GM19372 (cell line): ENCODE data around the gene TIGD1.
"Not testable (repeated sequence)": the region's sequence is repeated elsewhere in the genome, so short reads cannot be mapped to it uniquely, and the experiment has no call there.

ENCODE experiments used
- ATAC-seq: cut with Tn5 transposase; IDR thresholded peaks from one replicate; pipeline ENCODE4 v1.9.1; 2021; ENCODE audit warnings: mild to moderate bottlenecking, low read depth, moderate library complexity; ENCODE audit not compliant: unreplicated experiment

Gene TIGD1

DNA sequence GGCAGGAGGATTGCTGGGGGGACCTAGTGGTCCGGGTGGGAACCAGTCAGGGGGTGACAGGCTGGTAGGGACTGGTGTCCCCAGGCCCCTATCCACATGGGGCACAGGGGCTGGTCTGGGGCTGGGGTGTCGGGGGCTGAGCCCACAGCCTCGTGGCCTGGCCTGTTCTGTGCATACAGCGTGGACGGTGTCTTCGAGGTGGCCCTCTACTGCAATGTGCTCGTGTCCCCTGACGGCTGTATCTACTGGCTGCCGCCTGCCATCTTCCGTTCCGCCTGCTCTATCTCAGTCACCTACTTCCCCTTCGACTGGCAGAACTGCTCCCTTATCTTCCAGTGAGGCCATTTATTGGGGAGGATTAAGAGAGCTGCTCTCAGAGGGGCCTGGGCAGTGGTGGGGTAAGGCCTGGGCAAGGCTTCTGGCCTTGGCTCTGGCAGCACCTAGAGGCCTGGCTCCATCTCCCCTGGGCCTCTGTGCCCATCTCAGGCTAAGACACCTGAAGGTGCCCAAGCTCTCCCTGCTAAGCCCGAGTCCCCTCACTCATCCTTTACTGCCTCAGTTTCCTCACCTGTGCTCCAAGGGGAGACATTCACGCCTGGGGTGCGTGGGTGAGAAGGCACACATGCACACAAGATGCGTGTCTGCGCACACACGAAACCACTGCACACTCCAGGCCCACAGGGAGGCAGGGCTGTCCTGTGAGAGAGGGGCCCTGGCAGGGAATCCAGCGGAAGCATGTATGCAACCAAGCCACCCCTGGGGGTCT lies 9.0 kb downstream of the TIGD1 start:
- no peak for ATAC-seq

DNA sequence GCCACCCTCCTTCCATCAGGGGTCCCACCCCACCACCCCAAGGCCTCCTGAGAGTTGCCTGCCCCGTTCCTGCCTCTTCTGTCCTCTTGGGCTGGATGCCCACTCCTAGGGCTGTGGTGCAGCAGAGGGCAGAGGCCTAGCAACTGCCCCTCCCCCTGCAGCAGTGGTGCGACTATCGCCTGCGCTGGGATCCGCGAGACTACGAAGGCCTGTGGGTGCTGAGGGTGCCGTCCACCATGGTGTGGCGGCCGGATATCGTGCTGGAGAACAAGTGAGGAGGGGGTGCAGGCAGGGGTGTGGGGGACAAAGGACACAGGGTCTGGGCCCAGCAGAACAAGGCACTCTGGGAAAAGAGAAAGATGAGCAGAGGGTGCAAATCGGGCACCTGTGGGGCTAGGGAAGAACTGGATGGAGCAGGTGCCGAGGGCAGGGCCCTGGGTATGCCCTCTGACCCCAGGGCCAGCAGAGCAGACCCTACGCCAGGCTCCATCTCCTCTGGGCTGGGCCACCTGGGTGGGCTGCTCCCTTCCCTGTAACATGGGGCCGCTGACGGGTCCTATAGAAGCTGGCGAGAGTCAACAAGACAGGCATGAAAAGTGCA lies 9.8 kb downstream of the TIGD1 start:
- no peak for ATAC-seq

DNA sequence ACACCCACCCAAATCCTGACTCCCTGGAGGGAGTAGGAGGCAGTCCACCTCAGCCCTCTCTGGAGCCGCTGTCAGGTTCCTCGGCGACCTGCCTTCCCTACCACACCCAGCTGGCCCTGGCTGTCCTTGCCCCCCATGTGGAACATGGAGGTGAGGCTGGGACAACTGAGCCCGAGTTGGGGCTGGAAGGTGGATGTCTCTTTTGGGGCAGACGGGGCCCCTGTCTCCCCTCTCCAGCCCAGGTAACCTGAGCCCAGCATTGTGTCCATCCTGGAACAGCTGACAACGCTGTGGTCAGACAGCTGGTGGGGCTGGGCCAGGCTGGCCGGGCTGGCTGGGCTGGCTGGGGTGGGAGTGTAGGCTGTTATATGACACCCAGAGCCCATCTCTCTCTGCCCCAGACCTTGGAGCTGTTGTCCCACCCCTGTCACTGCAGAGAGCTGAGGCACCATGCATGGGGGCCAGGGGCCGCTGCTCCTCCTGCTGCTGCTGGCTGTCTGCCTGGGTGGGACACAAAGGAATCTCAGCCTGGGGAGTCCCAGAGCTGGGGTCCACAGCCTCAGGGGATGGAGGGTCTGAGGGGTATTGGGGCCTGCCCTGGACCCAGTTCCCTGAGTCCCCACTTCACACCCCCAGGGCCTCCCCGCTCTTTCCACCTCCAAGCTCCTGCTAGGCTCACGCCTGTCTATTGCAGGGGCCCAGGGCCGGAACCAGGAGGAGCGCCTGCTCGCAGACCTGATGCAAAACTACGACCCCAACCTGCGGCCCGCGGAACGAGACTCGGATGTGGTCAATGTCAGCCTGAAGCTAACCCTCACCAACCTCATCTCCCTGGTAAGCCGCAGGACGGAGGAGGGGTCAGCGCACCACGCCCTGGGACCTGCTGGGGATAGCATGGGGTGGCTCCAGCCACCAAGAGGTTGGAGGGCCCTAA lies 10.8 kb downstream of the TIGD1 start, which contains the start of gene CHRNG:
Gene CHRNG, plus strand, starts transcription at position 395 of the 934 bp plus-strand sequence. Its CDS starts 56 bp downstream, at position 451.
- no peak for ATAC-seq

DNA sequence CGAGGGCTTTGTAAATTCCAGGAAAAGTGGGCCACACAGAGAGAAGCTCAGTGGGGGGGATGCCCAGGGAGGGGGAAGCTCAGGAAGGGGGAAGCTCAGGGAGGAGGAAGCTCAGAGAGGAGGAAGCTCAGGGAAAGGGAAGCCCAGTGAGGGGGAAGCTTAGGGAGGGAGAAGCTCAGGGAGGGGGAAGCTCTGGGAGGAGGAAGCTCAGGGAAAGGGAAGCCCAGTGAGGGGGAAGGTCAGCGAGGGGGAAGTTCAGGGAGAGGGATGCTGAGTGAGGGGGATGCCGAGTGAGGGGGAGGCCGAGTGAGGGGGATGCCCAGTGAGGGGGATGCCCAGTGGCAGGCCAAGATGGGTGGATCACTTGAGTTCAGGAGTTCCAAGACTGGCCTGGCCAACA lies 11.7 kb downstream of the TIGD1 start:
- ATAC-seq: no peak

DNA sequence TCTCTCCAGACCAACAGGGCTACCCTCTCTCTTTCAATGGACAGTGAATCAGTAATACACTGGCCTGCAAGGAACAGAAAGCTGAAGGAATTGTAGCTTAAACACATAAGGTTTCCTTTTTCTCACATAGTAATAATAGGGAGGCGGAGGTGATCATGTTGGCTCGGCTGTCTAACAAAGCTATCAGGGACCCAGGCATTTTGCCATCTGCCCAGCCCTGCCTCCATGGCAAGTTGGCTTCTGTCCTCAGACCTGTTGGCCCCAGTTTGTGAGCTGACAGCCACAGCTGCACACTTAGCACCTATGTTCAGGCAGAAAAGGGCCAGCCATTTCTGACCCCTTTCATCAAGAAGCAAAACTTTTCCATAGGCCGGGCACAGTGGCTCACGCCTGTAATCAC lies 12.9 kb downstream of the TIGD1 start:
- no peak for ATAC-seq

DNA sequence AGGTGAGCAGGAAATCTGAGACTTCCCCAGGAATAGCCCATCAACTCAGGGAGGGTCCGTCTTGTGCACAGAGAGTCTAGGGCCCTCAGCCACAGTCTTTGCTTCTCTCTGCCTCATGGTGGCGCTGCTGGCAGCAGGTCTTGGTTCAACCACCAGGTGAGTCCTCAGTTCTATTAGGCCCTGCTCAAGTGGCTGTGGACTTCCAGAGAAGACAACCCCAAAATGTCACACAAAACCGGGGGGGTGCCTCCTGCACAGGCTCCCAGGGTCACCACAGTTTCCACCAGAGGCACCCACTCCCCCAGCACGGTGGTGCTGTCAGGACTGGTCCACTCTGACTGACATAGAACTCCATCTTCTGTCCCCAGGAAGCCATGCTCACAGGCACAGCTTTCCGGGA lies 13.3 kb downstream of the TIGD1 start:
- no peak for ATAC-seq

DNA sequence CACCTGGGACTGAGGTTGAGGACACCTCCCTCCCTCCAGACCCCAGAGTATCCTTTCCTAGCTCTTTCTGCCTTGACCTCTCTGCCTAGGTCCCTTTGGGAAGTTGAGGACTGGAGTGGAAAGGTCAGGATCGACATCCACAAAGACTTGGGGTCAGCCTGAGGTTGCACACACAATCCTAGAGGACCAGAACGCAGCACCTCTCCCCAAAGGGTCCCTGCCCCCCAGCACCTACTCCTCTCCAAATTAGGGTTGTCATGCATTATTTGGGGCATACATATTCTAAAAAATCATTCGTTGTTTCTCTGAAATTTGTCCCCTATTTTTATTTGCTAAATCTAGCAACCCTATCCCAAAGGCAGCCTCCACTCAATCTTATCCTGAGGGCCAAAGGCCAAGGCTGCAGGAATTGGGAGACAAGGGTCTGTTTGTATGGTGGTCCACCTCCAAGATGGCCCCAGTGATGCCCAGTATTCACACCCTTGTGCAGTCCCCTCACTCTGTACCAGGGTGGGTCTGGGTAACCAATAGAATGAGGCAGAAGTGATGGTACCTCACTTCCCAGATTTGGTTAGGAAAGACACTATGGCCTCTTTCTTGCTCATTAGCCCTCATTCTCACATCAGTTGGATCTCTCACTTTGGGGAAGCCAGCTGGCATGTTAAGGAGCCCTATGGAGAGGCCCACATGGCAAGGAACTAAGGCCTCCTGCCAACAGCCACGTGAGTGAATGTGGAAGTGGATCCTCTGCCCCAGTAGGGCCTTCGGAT lies 14.4 kb downstream of the TIGD1 start:
- no peak for ATAC-seq

DNA sequence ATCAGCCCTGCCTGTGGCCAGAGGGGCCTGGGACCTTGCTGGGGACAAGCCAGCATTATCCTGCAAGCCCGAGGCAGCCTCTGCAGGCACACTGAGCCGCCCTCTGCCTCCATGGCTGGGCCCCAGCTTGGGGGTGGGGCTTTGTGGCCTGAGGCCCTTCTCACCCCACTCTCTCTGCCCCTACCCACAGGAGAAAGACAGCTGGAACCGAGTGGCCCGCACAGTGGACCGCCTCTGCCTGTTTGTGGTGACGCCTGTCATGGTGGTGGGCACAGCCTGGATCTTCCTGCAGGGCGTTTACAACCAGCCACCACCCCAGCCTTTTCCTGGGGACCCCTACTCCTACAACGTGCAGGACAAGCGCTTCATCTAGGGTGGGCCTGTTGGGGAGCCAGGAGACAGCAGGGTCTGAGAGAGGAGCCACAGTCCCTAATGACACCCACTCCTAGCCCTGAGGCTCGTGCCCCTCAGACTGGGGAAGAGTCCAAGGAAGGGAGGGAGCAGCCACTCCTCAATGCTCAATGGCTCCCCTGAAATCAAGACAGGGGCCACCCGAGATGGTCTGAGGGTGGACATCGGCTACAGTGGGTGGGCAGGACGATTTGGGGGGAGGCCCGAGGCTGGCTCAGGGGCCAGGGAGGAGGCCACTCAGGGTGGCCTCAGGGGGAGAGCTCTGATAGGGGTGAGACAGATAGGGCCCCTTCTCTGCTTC lies 15.3 kb downstream of the TIGD1 start:
- ATAC-seq: no peak

DNA sequence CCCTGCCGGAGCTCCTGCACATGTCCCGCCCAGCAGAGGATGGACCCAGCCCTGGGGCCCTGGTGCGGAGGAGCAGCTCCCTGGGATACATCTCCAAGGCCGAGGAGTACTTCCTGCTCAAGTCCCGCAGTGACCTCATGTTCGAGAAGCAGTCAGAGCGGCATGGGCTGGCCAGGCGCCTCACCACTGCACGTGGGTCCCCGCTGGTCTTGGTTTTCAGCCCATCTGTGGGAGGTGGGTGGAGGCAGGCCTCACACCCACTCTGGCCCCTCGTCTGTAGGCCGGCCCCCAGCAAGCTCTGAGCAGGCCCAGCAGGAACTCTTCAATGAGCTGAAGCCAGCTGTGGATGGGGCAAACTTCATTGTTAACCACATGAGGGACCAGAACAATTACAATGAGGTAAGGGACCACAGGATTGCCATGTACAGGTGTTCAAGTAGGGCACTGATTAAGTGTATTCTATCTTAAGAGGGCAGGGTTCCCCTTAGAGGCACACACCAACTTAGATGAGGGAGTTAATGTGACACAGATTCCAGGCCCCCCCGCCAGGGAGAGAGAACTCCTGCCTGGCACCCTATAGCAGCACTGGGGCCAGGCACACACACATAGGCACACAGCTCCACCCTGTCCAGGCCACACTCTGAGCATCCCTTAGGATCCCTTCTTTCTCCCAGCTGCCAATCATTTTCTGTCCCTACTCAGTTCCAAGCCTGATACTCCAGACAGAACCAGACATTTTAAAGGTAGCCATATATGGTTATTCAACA lies 16.2 kb downstream of the TIGD1 start:
- no peak for ATAC-seq

DNA sequence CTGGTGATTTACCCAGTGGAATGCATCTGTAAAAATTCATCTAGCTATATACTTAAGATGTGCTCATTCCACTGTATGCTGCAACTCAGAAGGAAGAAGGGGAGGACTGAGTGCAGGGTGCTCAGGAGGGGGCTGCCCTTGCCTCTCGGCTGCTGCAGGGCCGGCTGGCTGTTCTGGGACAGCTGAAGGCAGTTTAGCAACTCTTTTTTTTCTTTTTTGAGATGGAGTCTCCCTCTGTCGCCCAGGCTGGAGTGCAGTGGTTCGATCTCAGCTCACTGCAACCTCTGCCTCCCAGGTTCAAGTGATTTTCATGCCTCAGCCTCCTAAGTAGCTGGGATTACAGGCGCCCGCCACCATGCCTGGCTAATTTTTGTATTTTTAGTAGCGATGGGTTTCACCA lies 17.5 kb downstream of the TIGD1 start:
- not testable (repeated sequence) for ATAC-seq

DNA sequence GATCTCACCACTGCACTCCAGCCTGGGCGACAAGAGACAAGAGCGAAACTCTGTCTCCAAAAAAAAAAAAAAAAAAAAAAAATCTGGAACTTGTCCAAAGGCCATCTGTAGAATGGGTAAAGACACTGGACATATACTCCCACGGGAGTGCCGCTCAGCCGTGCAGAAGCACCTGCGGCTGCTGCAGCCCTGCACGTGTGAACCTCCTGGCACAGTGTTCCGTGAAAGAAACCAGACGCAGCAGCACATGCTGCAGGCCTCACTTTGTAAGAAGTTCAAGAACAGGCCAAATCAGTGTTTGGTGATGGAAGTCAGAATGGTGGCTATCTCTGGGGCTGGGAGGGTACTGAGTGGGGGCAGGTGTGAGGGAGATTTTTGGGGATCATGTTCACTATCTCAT lies 17.9 kb downstream of the TIGD1 start:
- ATAC-seq: no peak

DNA sequence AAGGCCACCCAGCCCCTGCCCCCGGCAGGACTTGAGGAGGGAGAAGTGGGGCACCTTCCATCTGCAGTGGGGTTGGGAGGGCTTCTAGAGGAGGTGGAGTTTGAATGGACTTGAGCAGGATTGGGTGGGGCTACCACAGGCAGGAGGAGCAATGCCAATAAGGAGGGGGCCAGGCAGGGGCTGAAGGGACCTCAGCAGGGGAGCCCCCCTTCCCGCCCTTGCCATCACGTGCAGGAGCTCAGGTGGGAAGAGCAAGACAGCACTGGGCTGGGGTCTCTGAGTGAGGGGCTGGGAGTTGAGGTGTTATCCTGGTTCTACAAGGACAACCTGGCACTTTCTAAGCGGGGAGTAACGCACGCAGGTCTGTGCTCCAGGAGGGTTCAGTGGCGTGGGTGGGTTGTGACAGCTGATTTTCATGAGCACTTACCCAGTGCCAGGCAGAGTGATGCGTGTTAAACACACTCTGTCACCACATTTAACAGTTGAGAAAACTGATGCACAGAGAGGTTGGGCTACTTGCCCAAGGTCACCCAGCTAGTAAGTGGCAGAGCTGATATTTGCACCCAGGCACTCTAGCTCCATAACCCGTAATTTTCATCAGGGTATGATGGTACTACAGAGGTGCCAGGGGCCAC lies 19.6 kb downstream of the TIGD1 start:
- ATAC-seq: no peak

DNA sequence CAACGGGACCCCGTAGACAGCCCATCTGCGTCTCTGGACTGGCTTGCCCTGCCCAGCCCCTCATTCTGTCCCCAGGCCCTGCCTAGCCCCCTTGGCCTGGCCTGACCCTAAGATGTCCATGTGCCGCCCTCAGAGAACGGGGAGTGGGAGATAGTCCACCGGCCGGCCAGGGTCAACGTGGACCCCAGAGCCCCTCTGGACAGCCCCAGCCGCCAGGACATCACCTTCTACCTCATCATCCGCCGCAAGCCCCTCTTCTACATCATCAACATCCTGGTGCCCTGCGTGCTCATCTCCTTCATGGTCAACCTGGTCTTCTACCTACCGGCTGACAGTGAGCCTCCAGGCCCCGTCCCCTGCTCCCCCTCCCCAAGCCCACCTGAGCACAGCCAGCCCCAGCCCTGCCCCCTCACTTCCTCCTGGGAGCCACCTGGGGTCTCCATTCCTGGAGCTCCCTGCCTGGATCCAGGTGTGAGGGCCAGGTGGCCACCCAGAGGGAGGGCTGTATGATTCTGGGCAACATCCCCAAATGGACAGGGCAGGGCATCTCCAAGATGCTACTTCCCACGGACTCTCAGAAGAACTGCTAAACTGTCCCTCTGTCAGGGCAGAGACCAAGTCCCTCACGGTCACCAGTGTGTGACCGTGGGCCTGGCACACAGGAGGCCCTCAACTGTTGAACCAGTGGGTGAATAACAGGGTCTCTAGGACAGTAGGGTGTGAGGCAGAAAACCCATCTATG lies 20.4 kb downstream of the TIGD1 start:
- ATAC-seq: no peak

DNA sequence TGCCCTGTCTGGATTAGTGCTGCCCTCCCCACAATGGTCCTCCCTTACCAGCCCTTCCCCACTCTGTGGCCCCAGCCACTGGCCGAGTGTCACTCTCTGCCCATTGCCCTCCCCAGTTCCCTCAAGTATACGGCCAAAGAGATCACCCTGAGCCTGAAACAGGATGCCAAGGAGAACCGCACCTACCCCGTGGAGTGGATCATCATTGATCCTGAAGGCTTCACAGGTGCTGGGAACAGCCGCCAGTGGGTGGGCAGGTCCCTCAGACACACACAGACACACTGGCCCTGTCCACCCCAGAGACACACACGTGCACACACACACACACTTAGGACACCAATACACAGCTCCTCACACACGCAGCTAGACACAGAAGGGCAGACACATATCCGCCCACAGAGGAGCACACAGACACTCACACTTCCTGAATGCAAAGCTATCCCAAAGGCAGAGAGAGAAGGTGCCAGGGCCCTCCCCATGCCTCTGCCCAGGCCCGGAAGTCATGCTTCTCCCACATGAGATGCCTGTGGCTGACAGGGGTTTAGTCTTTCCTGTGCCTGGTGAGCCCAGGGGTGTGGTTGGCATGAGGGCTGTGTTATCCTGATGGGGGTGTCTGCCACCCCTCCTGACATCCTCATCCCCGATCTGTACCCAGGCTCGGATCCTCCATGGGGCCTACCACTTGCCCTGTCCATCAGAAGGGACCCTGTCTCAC lies 21.5 kb downstream of the TIGD1 start:
- no peak for ATAC-seq

DNA sequence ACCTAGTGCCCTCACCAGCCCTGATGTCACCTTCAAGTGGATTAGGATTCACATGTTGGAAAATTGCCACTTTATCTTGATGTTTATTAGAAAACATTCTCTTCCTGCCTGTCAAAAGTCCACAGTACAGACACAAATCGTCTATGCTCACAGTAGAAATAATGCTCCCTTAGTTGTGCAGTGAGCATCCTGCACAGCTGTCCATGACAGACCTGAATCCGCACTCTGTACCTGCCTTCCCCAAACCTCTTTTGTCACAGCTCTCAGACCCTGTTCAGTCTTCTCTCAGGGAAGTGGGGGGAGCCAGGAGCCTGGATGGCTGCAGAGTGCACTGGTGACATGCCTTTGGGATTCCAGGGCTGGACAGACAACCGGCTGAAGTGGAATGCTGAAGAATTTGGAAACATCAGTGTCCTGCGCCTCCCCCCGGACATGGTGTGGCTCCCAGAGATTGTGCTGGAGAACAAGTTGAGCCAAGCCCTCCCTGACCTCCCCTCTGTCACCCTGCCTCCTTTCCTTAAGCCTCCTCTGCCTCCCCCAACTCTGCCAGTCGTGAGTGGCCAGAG lies 22.4 kb downstream of the TIGD1 start:
- ATAC-seq: no peak

DNA sequence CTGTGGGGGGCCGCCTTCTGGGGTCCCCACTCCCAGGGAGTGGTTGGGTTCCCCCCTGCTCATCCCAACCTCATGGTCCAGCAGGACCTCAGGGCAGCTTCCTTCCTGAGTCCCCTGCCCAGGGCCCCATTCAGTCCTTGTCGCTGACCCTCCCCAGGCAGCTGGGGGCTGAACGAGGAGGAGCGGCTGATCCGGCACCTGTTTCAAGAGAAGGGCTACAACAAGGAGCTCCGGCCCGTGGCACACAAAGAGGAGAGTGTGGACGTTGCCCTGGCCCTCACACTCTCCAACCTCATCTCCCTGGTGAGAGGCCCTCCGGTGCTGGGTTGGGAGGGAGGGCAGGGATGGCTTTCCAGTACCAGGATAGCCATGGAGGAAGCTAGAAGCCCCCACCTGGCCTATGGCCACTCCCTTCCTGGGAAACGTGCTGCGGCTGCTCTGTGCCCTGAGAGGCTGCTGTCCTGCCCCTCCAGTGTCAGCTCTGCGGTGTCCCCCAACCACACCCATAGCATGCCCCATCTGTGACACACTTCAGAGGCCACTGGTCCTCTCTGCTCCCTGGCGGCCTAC lies 23.9 kb downstream of the TIGD1 start:
- no peak for ATAC-seq
